Measurements from ENCODE around the gene UXS1. TPM values are rescaled to one million over a fixed set of nuclear protein-coding genes. Genes with fewer than 3 reads are reported as not detected.
A peak's percentile ranks its signal among the peaks of the same experiment; 100 is the strongest.
"Not testable (repeated sequence)": the region's sequence is repeated elsewhere in the genome, so short reads cannot be mapped to it uniquely, and the experiment has no call there.

The UXS1 gene
- total RNA-seq (2014; rRNA removed; shearing (Covaris generic)) = 20.1 and 29.0 TPM in 2 replicates

- peak; percentile 96 for DNase-seq (ENCODE audit: low spot score)
- in situ Hi-C loops (cut with HindIII; ENCODE audit: low sequenced_read_pairs) = no loop called here
Measured at GRCh38 chr2:106193977-106194778, at the start of gene UXS1. TSS of gene UXS1 (minus strand) at chr2:106194301. CDS start at chr2:106194241, 60 bp downstream.

- in situ Hi-C loops (cut with HindIII; ENCODE audit: low sequenced_read_pairs); DNase-seq (ENCODE audit: low spot score): not testable (repeated sequence)
Measured at GRCh38 chr2:106239491-106239890, 45.4 kb upstream of the UXS1 start.

- DNase-seq (ENCODE audit: low spot score); in situ Hi-C loops (cut with HindIII; ENCODE audit: low sequenced_read_pairs): not testable (repeated sequence)
Measured at GRCh38 chr2:106235392-106235791, 41.3 kb upstream of the UXS1 start.

GRCh38 chr2:106233350-106233706, 39.2 kb upstream of the UXS1 start:
- in situ Hi-C loops (cut with HindIII; ENCODE audit: low sequenced_read_pairs) = no loop called here
- no peak for DNase-seq (ENCODE audit: low spot score)

- DNase-seq (ENCODE audit: low spot score) = peak; percentile 12
- in situ Hi-C loops (cut with HindIII; ENCODE audit: low sequenced_read_pairs) = no loop called here
Measured at GRCh38 chr2:106232638-106233349, 38.7 kb upstream of the UXS1 start.

GRCh38 chr2:106223347-106223746, 29.2 kb upstream of the UXS1 start:
- in situ Hi-C loops (cut with HindIII; ENCODE audit: low sequenced_read_pairs) = no loop called here
- no peak for DNase-seq (ENCODE audit: low spot score)

GRCh38 chr2:106222057-106222456, 28.0 kb upstream of the UXS1 start:
- DNase-seq (ENCODE audit: low spot score); in situ Hi-C loops (cut with HindIII; ENCODE audit: low sequenced_read_pairs): not testable (repeated sequence)

GRCh38 chr2:106219813-106220212, 25.7 kb upstream of the UXS1 start:
- in situ Hi-C loops (cut with HindIII; ENCODE audit: low sequenced_read_pairs) = no loop called here
- DNase-seq (ENCODE audit: low spot score) = no peak

GRCh38 chr2:106219157-106219556, 25.1 kb upstream of the UXS1 start:
- in situ Hi-C loops (cut with HindIII; ENCODE audit: low sequenced_read_pairs); DNase-seq (ENCODE audit: low spot score): not testable (repeated sequence)

GRCh38 chr2:106208874-106209273, 14.8 kb upstream of the UXS1 start:
- in situ Hi-C loops (cut with HindIII; ENCODE audit: low sequenced_read_pairs) = no loop called here
- DNase-seq (ENCODE audit: low spot score) = no peak

- no peak for DNase-seq (ENCODE audit: low spot score)
- in situ Hi-C loops (cut with HindIII; ENCODE audit: low sequenced_read_pairs) = no loop called here
Measured at GRCh38 chr2:106208399-106208798, 14.3 kb upstream of the UXS1 start.

- in situ Hi-C loops (cut with HindIII; ENCODE audit: low sequenced_read_pairs) = no loop called here
- no peak for DNase-seq (ENCODE audit: low spot score)
Measured at GRCh38 chr2:106207246-106207645, 13.1 kb upstream of the UXS1 start.

GRCh38 chr2:106205488-106205887, 11.4 kb upstream of the UXS1 start:
- in situ Hi-C loops (cut with HindIII; ENCODE audit: low sequenced_read_pairs) = no loop called here
- DNase-seq (ENCODE audit: low spot score) = no peak

- DNase-seq (ENCODE audit: low spot score); in situ Hi-C loops (cut with HindIII; ENCODE audit: low sequenced_read_pairs): not testable (repeated sequence)
Measured at GRCh38 chr2:106204551-106204950, 10.4 kb upstream of the UXS1 start.

- in situ Hi-C loops (cut with HindIII; ENCODE audit: low sequenced_read_pairs) = no loop called here
- DNase-seq (ENCODE audit: low spot score) = no peak
Measured at GRCh38 chr2:106201661-106202060, 7.6 kb upstream of the UXS1 start.

GRCh38 chr2:106197878-106198277, 3.8 kb upstream of the UXS1 start:
- no peak for DNase-seq (ENCODE audit: low spot score)

GRCh38 chr2:106195981-106196380, 1.9 kb upstream of the UXS1 start:
- in situ Hi-C loops (cut with HindIII; ENCODE audit: low sequenced_read_pairs) = no loop called here
- no peak for DNase-seq (ENCODE audit: low spot score)

More at GRCh38 chr2:106197878-106198277, 3.8 kb upstream of the UXS1 start:
- in situ Hi-C loops (cut with HindIII; ENCODE audit: low sequenced_read_pairs) = no loop called here

GRCh38 chr2:106195456-106195855, 1.4 kb upstream of the UXS1 start:
- DNase-seq (ENCODE audit: low spot score) = no peak
- in situ Hi-C loops (cut with HindIII; ENCODE audit: low sequenced_read_pairs) = no loop called here

GRCh38 chr2:106193690-106193976, 468 bp downstream of the UXS1 start:
- peak; percentile 35 for DNase-seq (ENCODE audit: low spot score)

GRCh38 chr2:106192752-106193689, 1.1 kb downstream of the UXS1 start:
- in situ Hi-C loops (cut with HindIII; ENCODE audit: low sequenced_read_pairs) = no loop called here
- DNase-seq (ENCODE audit: low spot score) = peak; percentile 35

More at GRCh38 chr2:106193690-106193976, 468 bp downstream of the UXS1 start:
- in situ Hi-C loops (cut with HindIII; ENCODE audit: low sequenced_read_pairs) = no loop called here
